PC-9 (cell line): Measurements from ENCODE around the gene KLC4. TPM values are rescaled to one million over a fixed set of nuclear protein-coding genes. Genes with fewer than 3 reads are reported as not detected.

Source experiments
- BruUV-seq: library from RNA; stranded (reverse); fragments of 400-500 nt; replicated peaks from 2 replicates; lab custom pipeline; 2021; lab: Mats Ljungman, UMichigan
- CTCF ChIA-PET: fragments of 300-600 bp; sonication (Branson Sonifier 250); formaldehyde crosslinking; loops from one replicate; lab custom pipeline; 2022; ENCODE audit warnings: antibody characterized with exemption; lab: Charles Lee
- POLR2A ChIA-PET: fragments of 300-600 bp; sonication (Branson Sonifier 250); formaldehyde crosslinking; loops from one replicate; lab custom pipeline; 2022; ENCODE audit warnings: antibody characterized with exemption; ENCODE audit not compliant: unreplicated experiment; lab: Charles Lee
- DNase-seq, 2 experiments: peaks; one replicate each; pipeline versions ENCODE4 v3.0.0 to v3.0.0-alpha.2; 2015 to 2022; ENCODE audit warnings: mixed read lengths in 1 of 2
- H2AFZ ChIP-seq: fragments of 200-600 bp; sonication (generic); 2 replicates; pipeline ENCODE4 v1.8.1; 2017; ENCODE audit warnings: antibody characterized with exemption
- H3F3A ChIP-seq: fragments of 200-600 bp; sonication (generic); 2 replicates; pipeline ENCODE4 v1.8.1; 2017; ENCODE audit warnings: antibody characterized with exemption, mild to moderate bottlenecking, low read depth; ENCODE audit not compliant: insufficient read depth
- H3K27ac ChIP-seq: fragments of 200-600 bp; sonication (generic); 2 replicates; pipeline ENCODE4 v1.6.1; 2016; ENCODE audit warnings: mixed run types
- H3K27me3 ChIP-seq: fragments of 200-600 bp; sonication (generic); 2 replicates; pipeline ENCODE4 v1.6.1; 2016; ENCODE audit warnings: low read depth, mixed run types; ENCODE audit not compliant: insufficient read depth
- H3K36me3 ChIP-seq: fragments of 200-600 bp; sonication (generic); 2 replicates; pipeline ENCODE4 v1.6.1; 2016; ENCODE audit warnings: low read depth, mixed run types
- H3K4me1 ChIP-seq: fragments of 200-600 bp; sonication (generic); replicated peaks from 2 replicates; pipeline ENCODE4 v1.6.1; 2016; ENCODE audit warnings: mixed run types; ENCODE audit not compliant: insufficient read depth
- H3K4me2 ChIP-seq: fragments of 200-600 bp; sonication (generic); 2 replicates; pipeline ENCODE4 v1.6.1; 2017; ENCODE audit warnings: mixed run types
- H3K4me3 ChIP-seq: fragments of 200-600 bp; sonication (generic); 2 replicates; pipeline ENCODE4 v1.6.1; 2016; ENCODE audit warnings: mixed run types
- H3K79me2 ChIP-seq: fragments of 200-600 bp; sonication (generic); 2 replicates; pipeline ENCODE4 v1.6.1; 2017; ENCODE audit warnings: low read depth, mixed run types
- H3K9me2 ChIP-seq: fragments of 200-600 bp; sonication (generic); 2 replicates; pipeline ENCODE4 v1.8.1; 2017; ENCODE audit warnings: mild to moderate bottlenecking; ENCODE audit not compliant: insufficient read depth
- H3K9me3 ChIP-seq: fragments of 200-600 bp; sonication (generic); 2 replicates; pipeline ENCODE4 v1.8.1; 2016; ENCODE audit warnings: low read depth; ENCODE audit not compliant: insufficient read depth
- H4K20me1 ChIP-seq: fragments of 200-600 bp; sonication (generic); 2 replicates; pipeline ENCODE4 v1.8.1; 2017; ENCODE audit not compliant: insufficient read depth
- CTCF ChIP-seq: fragments of 200-600 bp; sonication (generic); conservative IDR thresholded peaks from 2 replicates; pipeline ENCODE4 v1.6.1; 2017; ENCODE audit warnings: mixed run types, antibody characterized with exemption, mild to moderate bottlenecking, moderate library complexity
- EZH2 ChIP-seq: fragments of 200-600 bp; sonication (generic); IDR thresholded peaks from 2 replicates; pipeline ENCODE4 v1.8.0; 2017; ENCODE audit warnings: antibody characterized with exemption, low read depth
- intact Hi-C: fragments of 100-400 bp; cut with micrococcal nuclease; formaldehyde crosslinking; loops from one replicate; pipeline ENCODE4 v1.10.0; 2022; ENCODE audit not compliant: unreplicated experiment
- total RNA-seq: library from RNA; stranded (reverse); gene quantifications from 2 replicates; pipeline ENCODE4 v1.2.3, GENCODE V29; 2021

KLC4 gene
- total RNA-seq, 1 experiment from 2014 or later = 46.2 TPM

- Histone ChIP-seq H3K4me2 (no peak overlapping the region), H3K27me3 (no peaks in the 10 kb centered on the region), H3K4me1 (no peaks in the 10 kb centered on the region), H3K79me2 (no peaks in the 10 kb centered on the region), H3K4me3 (no peak overlapping the region), H3K9me3 (no peaks in the 10 kb centered on the region), H3K9me2 (no peaks in the 10 kb centered on the region), H3K27ac (no peak overlapping the region), H3K36me3 (peaks cover 3% of the 10 kb centered on the region; the same call in 1 of the 2 replicates), H3F3A (no peaks in the 10 kb centered on the region; the same call in 1 of the 2 replicates), H4K20me1 (no peaks in the 10 kb centered on the region), H2AFZ (no peak overlapping the region)
- intact Hi-C loops = no loop called here
- no TSS peak for BruUV-seq
- ChIA-PET POLR2A (no interaction called here), CTCF (no interaction called here)
- TF ChIP-seq EZH2 = no peak
- no peak for TF ChIP-seq CTCF
- no peak for DNase-seq
These were observed 14.0 kb upstream of the KLC4 start for GRCh38 chr6:43045371-43045930.

GRCh38 chr6:43047998-43048397, 11.4 kb upstream of the KLC4 start:
- Histone ChIP-seq H3K27ac (no peak overlapping the region), H3K36me3 (peaks cover 3% of the 10 kb centered on the region; the same call in 1 of the 2 replicates), H2AFZ (no peak overlapping the region), H4K20me1 (no peaks in the 10 kb centered on the region), H3K9me2 (no peaks in the 10 kb centered on the region), H3K4me2 (no peak overlapping the region), H3F3A (no peaks in the 10 kb centered on the region), H3K4me1 (peaks cover 5% of the 10 kb centered on the region; the same call in 1 of the 2 replicates), H3K4me3 (no peak overlapping the region), H3K27me3 (no peaks in the 10 kb centered on the region), H3K79me2 (peaks cover 16% of the 10 kb centered on the region), H3K9me3 (no peaks in the 10 kb centered on the region)
- DNase-seq = no peak
- BruUV-seq = no TSS peak
- ChIA-PET POLR2A (no interaction called here), CTCF (no interaction called here)
- intact Hi-C loops = no loop called here
- TF ChIP-seq CTCF (no peak), EZH2 (no peak)

- no peaks in the 10 kb centered on the region for H3K27me3 ChIP-seq
- peaks cover 19% of the 10 kb centered on the region for H3K79me2 ChIP-seq
- H2AFZ ChIP-seq = no peak overlapping the region
- H4K20me1 ChIP-seq = no peaks in the 10 kb centered on the region
- peaks cover 15% of the 10 kb centered on the region; the same call in 1 of the 2 replicates for H3F3A ChIP-seq
- TF ChIP-seq EZH2 = no peak
- no peak for TF ChIP-seq CTCF
- H3K27ac ChIP-seq = no peak overlapping the region
- intact Hi-C loops = no loop called here
- H3K4me1 ChIP-seq = peaks cover 5% of the 10 kb centered on the region; the same call in 1 of the 2 replicates
- peaks cover 3% of the 10 kb centered on the region; the same call in 1 of the 2 replicates for H3K36me3 ChIP-seq
- H3K4me2 ChIP-seq = no peak overlapping the region
- CTCF ChIA-PET = no interaction called here
- no peaks in the 10 kb centered on the region for H3K9me3 ChIP-seq
- no peak for DNase-seq
- POLR2A ChIA-PET = no interaction called here
- no peak overlapping the region for H3K4me3 ChIP-seq
- no peaks in the 10 kb centered on the region for H3K9me2 ChIP-seq
- BruUV-seq = no TSS peak
These were observed 8.4 kb upstream of the KLC4 start for GRCh38 chr6:43050981-43051380.
